ENCODE results near the gene MARCHF10. TPM values are rescaled to one million over a fixed set of nuclear protein-coding genes. Genes with fewer than 3 reads are reported as not detected.

MARCHF10 gene
- polyA plus RNA-seq, 1 donor from 2014 or later = 0.27 TPM

- Histone ChIP-seq H2AFZ (ENCODE audit: low read depth, low read length) (no peak overlapping the region), H3K36me3 (ENCODE audit: insufficient read depth, low read length) (no peaks in the 10 kb centered on the region), H3K9me3 (ENCODE audit: low read length) (no peaks in the 10 kb centered on the region), H3K9me2 (ENCODE audit: insufficient read depth, low read length) (no peaks in the 10 kb centered on the region), H3K9ac (ENCODE audit: low read length) (no peak overlapping the region), H3K4me2 (ENCODE audit: low read length) (no peak overlapping the region), H3K4me3 (ENCODE audit: low read length) (no peak overlapping the region), H3K27ac (ENCODE audit: low read length) (no peak overlapping the region), H4K20me1 (ENCODE audit: insufficient read depth) (no peaks in the 10 kb centered on the region), H3K79me2 (replicated peaks; ENCODE audit: insufficient read depth, low read length) (no peaks in the 10 kb centered on the region), H3F3A (ENCODE audit: insufficient read depth, low read length, poor library complexity, severe bottlenecking) (no peaks in the 10 kb centered on the region), H3K27me3 (ENCODE audit: insufficient read depth, low read depth, low read length) (no peaks in the 10 kb centered on the region)
- TF ChIP-seq EZH2 (IDR thresholded peaks at IDR 0.05; ENCODE audit: borderline replicate concordance, insufficient read depth, low read length, poor library complexity, severe bottlenecking) (no peak), MXI1 (conservative IDR thresholded peaks at IDR 0.05; ENCODE audit: poor library complexity, severe bottlenecking) (no peak), TAF1 (IDR thresholded peaks at IDR 0.05; ENCODE audit: low read depth) (no peak), REST (IDR thresholded peaks at IDR 0.05; ENCODE audit: borderline replicate concordance) (no peak)
Observed at GRCh38 chr17:62675260-62675659, 132.9 kb downstream of the MARCHF10 start.

- Histone ChIP-seq H2AFZ (ENCODE audit: low read depth, low read length) (no peak overlapping the region), H3K9me2 (ENCODE audit: insufficient read depth, low read length) (no peaks in the 10 kb centered on the region), H3K36me3 (ENCODE audit: insufficient read depth, low read length) (no peaks in the 10 kb centered on the region), H3K79me2 (replicated peaks; ENCODE audit: insufficient read depth, low read length) (no peaks in the 10 kb centered on the region), H3K4me2 (ENCODE audit: low read length) (no peak overlapping the region), H4K20me1 (ENCODE audit: insufficient read depth) (no peaks in the 10 kb centered on the region), H3K4me3 (ENCODE audit: low read length) (no peak overlapping the region), H3K9ac (ENCODE audit: low read length) (no peak overlapping the region), H3K9me3 (ENCODE audit: low read length) (no peaks in the 10 kb centered on the region), H3F3A (ENCODE audit: insufficient read depth, low read length, poor library complexity, severe bottlenecking) (no peaks in the 10 kb centered on the region), H3K27me3 (ENCODE audit: insufficient read depth, low read depth, low read length) (no peaks in the 10 kb centered on the region), H3K27ac (ENCODE audit: low read length) (no peak overlapping the region)
- TF ChIP-seq REST (IDR thresholded peaks at IDR 0.05; ENCODE audit: borderline replicate concordance) (no peak), MXI1 (conservative IDR thresholded peaks at IDR 0.05; ENCODE audit: poor library complexity, severe bottlenecking) (no peak), RAD21 (conservative IDR thresholded peaks at IDR 0.05) (no peak), EZH2 (IDR thresholded peaks at IDR 0.05; ENCODE audit: borderline replicate concordance, insufficient read depth, low read length, poor library complexity, severe bottlenecking) (no peak), CTCF (IDR thresholded peaks at IDR 0.05; ENCODE audit: poor library complexity, severe bottlenecking) (no peak), EP300 (conservative IDR thresholded peaks at IDR 0.05; ENCODE audit: poor library complexity, severe bottlenecking) (no peak), POLR2AphosphoS5 (IDR thresholded peaks at IDR 0.05) (no peak), TAF1 (IDR thresholded peaks at IDR 0.05; ENCODE audit: low read depth) (no peak), SMC3 (conservative IDR thresholded peaks at IDR 0.05; ENCODE audit: poor library complexity) (no peak)
Observed at GRCh38 chr17:62674841-62675240, 133.3 kb downstream of the MARCHF10 start.

Measured in neural cell (in vitro differentiated cells).